Measurements from ENCODE around the gene RTCB.

DNA sequence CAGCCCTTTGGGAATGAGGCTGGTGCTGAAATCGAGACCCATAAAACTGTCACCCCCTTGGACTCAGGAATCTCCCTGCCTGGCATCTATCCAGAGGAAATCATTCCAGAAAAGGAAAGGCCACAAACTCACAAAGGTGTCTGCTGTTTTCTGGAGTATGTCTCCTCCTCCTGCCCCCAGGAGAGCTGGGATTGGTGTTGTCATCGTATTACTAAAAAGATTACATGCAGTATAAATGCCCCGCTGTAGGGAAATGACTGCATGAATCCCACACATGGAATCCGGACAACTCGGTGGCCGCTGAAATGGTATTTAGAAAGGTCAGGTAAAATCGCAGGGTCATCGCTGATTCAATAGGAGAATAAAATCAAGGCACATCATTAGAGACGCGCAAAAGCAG lies 73.3 kb downstream of the RTCB start:
- TF ChIP-seq POLR2A (IDR thresholded peaks at IDR 0.05) (no peak), CTCF (IDR thresholded peaks at IDR 0.05) (no peak), EP300 (IDR thresholded peaks at IDR 0.05; ENCODE audit: low read depth) (no peak)
